Muscle layer of colon (tissue), 2 donors: ENCODE measurements around the gene GUCA1C.

ENCODE experiments used
- H3K27ac ChIP-seq: one replicate; pipeline ENCODE4 v1.7.0; 2013; ENCODE audit warnings: low read depth, mild to moderate bottlenecking, low read length, moderate library complexity
- H3K27me3 ChIP-seq, 2 donors: one replicate each; pipeline ENCODE4 v1.7.0; 2013; ENCODE audit warnings: low read length in 2 of 2, mild to moderate bottlenecking in 2 of 2; ENCODE audit not compliant: insufficient read depth in 2 of 2, control insufficient read depth in 1 of 2
- H3K36me3 ChIP-seq: one replicate; pipeline ENCODE4 v1.7.0; 2013; ENCODE audit warnings: mild to moderate bottlenecking, low read length; ENCODE audit not compliant: insufficient read depth
- H3K4me1 ChIP-seq: one replicate; pipeline ENCODE4 v1.7.0; 2013; ENCODE audit warnings: mild to moderate bottlenecking, low read length; ENCODE audit not compliant: insufficient read depth
- H3K4me3 ChIP-seq, 2 donors: one replicate each; pipeline ENCODE4 v1.7.0; 2013; ENCODE audit warnings: low read length in 2 of 2, low read depth in 1 of 2, mild to moderate bottlenecking in 1 of 2, moderate library complexity in 1 of 2
- H3K9ac ChIP-seq: one replicate; pipeline ENCODE4 v1.7.0; 2013; ENCODE audit warnings: low read length
- H3K9me3 ChIP-seq: one replicate; pipeline ENCODE4 v1.7.0; 2013; ENCODE audit warnings: mild to moderate bottlenecking, low read length
- donor health status: abdominal sarcoma.
- donor health status: Adenocarcinoma of cecum.

The GUCA1C gene

GRCh38 chr3:108861401-108861800, 92.3 kb downstream of the GUCA1C start:
- H3K9me3 ChIP-seq: no peaks in the 10 kb centered on the region
- no peak overlapping the region for H3K9ac ChIP-seq
- no peaks in the 10 kb centered on the region for H3K4me1 ChIP-seq
- no peaks in the 10 kb centered on the region for H3K27me3 ChIP-seq
- no peaks in the 10 kb centered on the region for H3K36me3 ChIP-seq
- H3K4me3 ChIP-seq: no peak overlapping the region
- no peak overlapping the region for H3K27ac ChIP-seq
